Prostate gland (tissue), 2 donors: ENCODE measurements around the gene HTR4. TPM values are rescaled to one million over a fixed set of nuclear protein-coding genes. Genes with fewer than 3 reads are reported as not detected.

Experiments
- DNase-seq: peaks from one replicate; pipeline ENCODE4 v3.0.0-alpha.2; 2019; ENCODE audit warnings: low spot score
- H3K27ac ChIP-seq, 2 donors: fragments of 200-600 bp; sonication (generic); 2 replicates each; pipeline ENCODE4 v1.5.1; 2017 to 2019
- H3K27me3 ChIP-seq: fragments of 200-600 bp; sonication (generic); replicated peaks from 2 replicates; pipeline ENCODE4 v1.5.1; 2019; ENCODE audit not compliant: insufficient read depth
- H3K36me3 ChIP-seq, 2 donors: fragments of 200-600 bp; sonication (generic); 1 replicate in 1 of 2; 2 replicates in 1 of 2; pipeline versions ENCODE4 v1.5.1 to v1.8.1; 2017 to 2019
- H3K4me1 ChIP-seq: fragments of 200-600 bp; sonication (generic); replicated peaks from 2 replicates; pipeline ENCODE4 v1.5.1; 2019
- H3K4me3 ChIP-seq, 2 donors: fragments of 200-600 bp; sonication (generic); 2 replicates each; pipeline ENCODE4 v1.5.1; 2017 to 2019
- H3K9me3 ChIP-seq: fragments of 200-600 bp; sonication (generic); 2 replicates; pipeline ENCODE4 v1.5.1; 2017
- CTCF ChIP-seq, 4 experiments: fragments of 200-600 bp in 2 of 4; fragments of 450-650 bp in 2 of 4; sonication (generic) in 2 of 4; IDR thresholded peaks; 1 replicate in 3 of 4; 2 replicates in 1 of 4; pipeline ENCODE4 v1.5.1; 2016 to 2019; ENCODE audit warnings: antibody characterized with exemption in 4 of 4, mild to moderate bottlenecking in 2 of 4, moderate library complexity in 2 of 4
- POLR2A ChIP-seq: fragments of 450-650 bp; IDR thresholded peaks from one replicate; pipeline ENCODE4 v1.6.1; 2016; ENCODE audit warnings: antibody characterized with exemption, mild to moderate bottlenecking
- POLR2AphosphoS5 ChIP-seq: sonication (generic); formaldehyde crosslinking; IDR thresholded peaks from one replicate; pipeline ENCODE4 v1.6.1; 2017; ENCODE audit warnings: antibody characterized with exemption
- WGBS: methylation state at CpG from one replicate; pipeline ENCODE4 v1.1.5; 2018; 5-methylcytosine and 5-hydroxymethylcytosine counted together
- intact Hi-C: fragments of 100-400 bp; cut with DNase I; formaldehyde crosslinking; loops from one replicate; pipeline ENCODE4 v1.14.2; 2022
- total RNA-seq, 2 donors: library from RNA; depleted of rRNA; stranded (reverse); fragments of >200 nt; gene quantifications; one replicate each; pipeline ENCODE4 v1.1.0, GENCODE V29; 2016

HTR4 gene
- total RNA-seq, 2 donors from 2014 or later: 2.1 TPM; not detected in 1

- intact Hi-C loops: no loop called here
- H3K36me3 ChIP-seq: no peaks in the 10 kb centered on the region
- WGBS: 93% methylated on average over 1 of the region's 1 CpG
These were observed 2.8 kb downstream of the HTR4 start for GRCh38 chr5:148651528-148651927.

GRCh38 chr5:148645527-148645926, 8.8 kb downstream of the HTR4 start:
- Histone ChIP-seq H3K27ac (no peak overlapping the region), H3K4me1 (no peaks in the 10 kb centered on the region), H3K27me3 (no peaks in the 10 kb centered on the region), H3K9me3 (no peaks in the 10 kb centered on the region), H3K36me3 (no peaks in the 10 kb centered on the region), H3K4me3 (no peak overlapping the region)
- intact Hi-C loops: no loop called here
- DNase-seq: no peak
- TF ChIP-seq CTCF (IDR thresholded peaks at IDR 0.05): no peak
- TF ChIP-seq POLR2AphosphoS5: no peak

More at GRCh38 chr5:148651528-148651927, 2.8 kb downstream of the HTR4 start:
- TF ChIP-seq POLR2AphosphoS5: no peak
- no peak for TF ChIP-seq CTCF (IDR thresholded peaks at IDR 0.05)
- no peak for TF ChIP-seq POLR2A
- no peak overlapping the region for H3K27ac ChIP-seq
- H3K9me3 ChIP-seq: no peaks in the 10 kb centered on the region
- no peak overlapping the region for H3K4me3 ChIP-seq
- H3K4me1 ChIP-seq: no peaks in the 10 kb centered on the region
- H3K27me3 ChIP-seq: peaks cover 12% of the 10 kb centered on the region
- DNase-seq: no peak

- Histone ChIP-seq H3K4me3 (no peak overlapping the region), H3K36me3 (no peaks in the 10 kb centered on the region), H3K27me3 (no peaks in the 10 kb centered on the region), H3K9me3 (no peaks in the 10 kb centered on the region), H3K27ac (no peak overlapping the region), H3K4me1 (no peaks in the 10 kb centered on the region)
- DNase-seq: no peak
- intact Hi-C loops: no loop called here
- no peak for TF ChIP-seq POLR2AphosphoS5
- TF ChIP-seq POLR2A: no peak
- TF ChIP-seq CTCF (IDR thresholded peaks at IDR 0.05): no peak
- 81% methylated on average over 4 of the region's 4 CpGs for WGBS
These were observed 12.6 kb downstream of the HTR4 start for GRCh38 chr5:148641735-148642134.

- no peaks in the 10 kb centered on the region for H3K4me1 ChIP-seq
- DNase-seq: no peak
- no peaks in the 10 kb centered on the region for H3K36me3 ChIP-seq
- no peak overlapping the region for H3K27ac ChIP-seq
- H3K27me3 ChIP-seq: no peaks in the 10 kb centered on the region
- no peaks in the 10 kb centered on the region for H3K9me3 ChIP-seq
- intact Hi-C loops: no loop called here
- TF ChIP-seq CTCF (IDR thresholded peaks at IDR 0.05) (no peak), POLR2AphosphoS5 (no peak), POLR2A (no peak)
- no peak overlapping the region for H3K4me3 ChIP-seq
These were observed 13.9 kb downstream of the HTR4 start for GRCh38 chr5:148640471-148640870.

GRCh38 chr5:148639081-148639480, 15.2 kb downstream of the HTR4 start:
- WGBS: 81% methylated on average over 2 of the region's 2 CpGs
- intact Hi-C loops: no loop called here
- Histone ChIP-seq H3K36me3 (no peaks in the 10 kb centered on the region), H3K9me3 (no peaks in the 10 kb centered on the region), H3K27me3 (no peaks in the 10 kb centered on the region), H3K4me1 (no peaks in the 10 kb centered on the region), H3K27ac (no peak overlapping the region), H3K4me3 (no peak overlapping the region)
- TF ChIP-seq POLR2A: no peak
- no peak for TF ChIP-seq CTCF (IDR thresholded peaks at IDR 0.05)
- no peak for TF ChIP-seq POLR2AphosphoS5
- DNase-seq: no peak
